ENCODE results near the gene CTU2.

GRCh38 chr16:88659160-88659559 is 47.1 kb upstream of the CTU2 start:
- no peak for TF ChIP-seq CTCF (conservative IDR thresholded peaks at IDR 0.05; ENCODE audit: low read depth, low read length)
- no peak for TF ChIP-seq RAD21 (IDR thresholded peaks at IDR 0.05; ENCODE audit: low read length)
- no peak for TF ChIP-seq RFX5 (IDR thresholded peaks at IDR 0.05; ENCODE audit: low read depth, low read length)
- no peak for TF ChIP-seq SMC3 (IDR thresholded peaks at IDR 0.05; ENCODE audit: low read depth, low read length)

Measured in IMR-90 (cell line).